Hepatocyte (in vitro differentiated cells): ENCODE results near the gene SNCB. TPM values are rescaled to one million over a fixed set of nuclear protein-coding genes. Genes with fewer than 3 reads are reported as not detected.

Source experiments
- DNase-seq: peaks from one replicate; pipeline ENCODE4 v3.0.0-alpha.2; 2016; ENCODE audit warnings: low spot score
- H2AFZ ChIP-seq: fragments of 200-600 bp; sonication (generic); 2 replicates; pipeline ENCODE4 v1.6.0; 2016; ENCODE audit warnings: antibody characterized with exemption, mild to moderate bottlenecking
- H3K27ac ChIP-seq: fragments of 200-600 bp; sonication (generic); 2 replicates; pipeline ENCODE4 v1.5.1; 2016; ENCODE audit warnings: mild to moderate bottlenecking
- H3K27me3 ChIP-seq: fragments of 200-600 bp; sonication (generic); 2 replicates; pipeline ENCODE4 v1.6.1; 2016
- H3K36me3 ChIP-seq: fragments of 200-600 bp; sonication (generic); replicated peaks from 2 replicates; pipeline ENCODE4 v1.5.1; 2016; ENCODE audit warnings: low read depth; ENCODE audit not compliant: insufficient read depth
- H3K4me1 ChIP-seq: fragments of 200-600 bp; sonication (generic); 2 replicates; pipeline ENCODE4 v1.5.1; 2016; ENCODE audit warnings: mild to moderate bottlenecking, moderate library complexity; ENCODE audit not compliant: insufficient read depth
- H3K4me2 ChIP-seq: fragments of 200-600 bp; sonication (generic); 2 replicates; pipeline ENCODE4 v1.6.0; 2016
- H3K4me3 ChIP-seq: fragments of 200-600 bp; sonication (generic); 2 replicates; pipeline ENCODE4 v1.5.1; 2016; ENCODE audit warnings: mild to moderate bottlenecking
- H3K79me2 ChIP-seq: fragments of 200-600 bp; sonication (generic); 2 replicates; pipeline ENCODE4 v1.6.0; 2017; ENCODE audit warnings: mild to moderate bottlenecking
- H3K9me2 ChIP-seq: fragments of 200-600 bp; sonication (generic); replicated peaks from 2 replicates; pipeline ENCODE4 v1.6.0; 2017; ENCODE audit warnings: mild to moderate bottlenecking; ENCODE audit not compliant: insufficient read depth
- H3K9me3 ChIP-seq: fragments of 200-600 bp; sonication (generic); 2 replicates; pipeline ENCODE4 v1.5.1; 2016; ENCODE audit warnings: low read depth, mild to moderate bottlenecking
- H4K20me1 ChIP-seq: fragments of 200-600 bp; sonication (generic); 2 replicates; pipeline ENCODE4 v1.6.0; 2016; ENCODE audit warnings: mild to moderate bottlenecking; ENCODE audit not compliant: insufficient read depth, poor library complexity, severe bottlenecking
- CTCF ChIP-seq: fragments of 200-600 bp; sonication (generic); IDR thresholded peaks from 2 replicates; pipeline ENCODE4 v1.5.1; 2016; ENCODE audit warnings: antibody characterized with exemption, mild to moderate bottlenecking; ENCODE audit not compliant: poor library complexity
- EZH2 ChIP-seq: fragments of 200-600 bp; sonication (generic); IDR thresholded peaks from 2 replicates; pipeline ENCODE4 v1.6.1; 2016; ENCODE audit warnings: antibody characterized with exemption, mild to moderate bottlenecking, borderline replicate concordance
- EZH2phosphoT487 ChIP-seq: fragments of 200-600 bp; sonication (generic); IDR thresholded peaks from one replicate; pipeline ENCODE4 v1.6.1; 2018; ENCODE audit warnings: antibody characterized with exemption, mild to moderate bottlenecking, low read depth, moderate library complexity; ENCODE audit not compliant: unreplicated experiment, severe bottlenecking
- WGBS: methylation state at CpG from one replicate; pipeline ENCODE4 v1.1.6; 2016; ENCODE audit warnings: low lambda C conversion rate; ENCODE audit errors: missing lambda C conversion rate; 5-methylcytosine and 5-hydroxymethylcytosine counted together
- polyA plus RNA-seq: library from polyadenylated mRNA; unstranded; fragments of >200 nt; fragmentation: Nextera tagmentation; extraction: Ambion mirVana; gene quantifications from 2 replicates; pipeline ENCODE4 v1.2.1, GENCODE V29; 2016
- total RNA-seq: library from RNA; depleted of rRNA; stranded (reverse); fragments of >200 nt; gene quantifications from 2 replicates; pipeline ENCODE4 v1.2.3, GENCODE V29; 2014

SNCB gene
- total and polyA plus RNA-seq, 2 experiments from 2014 or later, result 0.57 TPM; not detected in 1

GRCh38 chr5:176624938-176625337 is 5.4 kb downstream of the SNCB start:
- no peak for TF ChIP-seq EZH2phosphoT487
- no peak for TF ChIP-seq EZH2
- no peak for TF ChIP-seq CTCF
- Histone ChIP-seq H3K36me3 (no peaks in the 10 kb centered on the region), H2AFZ (no peak overlapping the region), H3K4me2 (no peak overlapping the region), H4K20me1 (no peaks in the 10 kb centered on the region), H3K79me2 (no peaks in the 10 kb centered on the region), H3K4me3 (no peak overlapping the region), H3K27me3 (peaks cover 79% of the 10 kb centered on the region), H3K4me1 (no peaks in the 10 kb centered on the region), H3K27ac (no peak overlapping the region), H3K9me2 (no peaks in the 10 kb centered on the region), H3K9me3 (no peaks in the 10 kb centered on the region)
- no peak for DNase-seq
- WGBS, result 73% methylated on average over 9 of the region's 9 CpGs

- H3K36me3 ChIP-seq, result no peaks in the 10 kb centered on the region
- 82% methylated on average over 4 of the region's 4 CpGs for WGBS
- no peaks in the 10 kb centered on the region for H3K9me2 ChIP-seq
- H3K9me3 ChIP-seq, result no peaks in the 10 kb centered on the region
- no peak overlapping the region for H3K4me3 ChIP-seq
- H3K4me2 ChIP-seq, result no peak overlapping the region
- no peak overlapping the region for H3K27ac ChIP-seq
- no peak for TF ChIP-seq EZH2
- no peak for TF ChIP-seq CTCF
- no peak for TF ChIP-seq EZH2phosphoT487
- H3K4me1 ChIP-seq, result no peaks in the 10 kb centered on the region
- H3K79me2 ChIP-seq, result no peaks in the 10 kb centered on the region
- H3K27me3 ChIP-seq, result peaks cover 79% of the 10 kb centered on the region
- DNase-seq, result no peak
- H4K20me1 ChIP-seq, result no peaks in the 10 kb centered on the region
- no peak overlapping the region for H2AFZ ChIP-seq
Observed at GRCh38 chr5:176624142-176624541, 6.2 kb downstream of the SNCB start.

- no peak for TF ChIP-seq CTCF
Observed at GRCh38 chr5:176621661-176622079, 8.7 kb downstream of the SNCB start.

GRCh38 chr5:176620333-176620981 is 9.9 kb downstream of the SNCB start:
- WGBS, result 10% methylated on average over 24 of the region's 32 CpGs
- Histone ChIP-seq H3K4me2 (peak overlapping the region; percentile 53), H3K79me2 (no peaks in the 10 kb centered on the region), H3K4me3 (no peak overlapping the region), H4K20me1 (no peaks in the 10 kb centered on the region), H3K27ac (no peak overlapping the region), H3K36me3 (no peaks in the 10 kb centered on the region), H3K9me3 (no peaks in the 10 kb centered on the region), H3K9me2 (no peaks in the 10 kb centered on the region), H3K27me3 (peaks cover 75% of the 10 kb centered on the region), H2AFZ (no peak overlapping the region), H3K4me1 (no peaks in the 10 kb centered on the region)
- DNase-seq, result no peak
- TF ChIP-seq EZH2phosphoT487 (no peak), EZH2 (peak; percentile 79)

More at GRCh38 chr5:176621661-176622079, 8.7 kb downstream of the SNCB start:
- no peaks in the 10 kb centered on the region for H3K4me1 ChIP-seq
- WGBS, result 78% methylated on average over 13 of the region's 13 CpGs
- H3K9me3 ChIP-seq, result no peaks in the 10 kb centered on the region
- no peak overlapping the region for H3K4me3 ChIP-seq
- no peaks in the 10 kb centered on the region for H3K9me2 ChIP-seq
- no peak overlapping the region for H2AFZ ChIP-seq
- H3K4me2 ChIP-seq, result no peak overlapping the region
- DNase-seq, result no peak
- H3K27me3 ChIP-seq, result peaks cover 77% of the 10 kb centered on the region
- H3K27ac ChIP-seq, result no peak overlapping the region
- no peaks in the 10 kb centered on the region for H3K36me3 ChIP-seq
- no peaks in the 10 kb centered on the region for H3K79me2 ChIP-seq
- no peaks in the 10 kb centered on the region for H4K20me1 ChIP-seq
